ENCODE results near the gene YJEFN3.

DNA sequence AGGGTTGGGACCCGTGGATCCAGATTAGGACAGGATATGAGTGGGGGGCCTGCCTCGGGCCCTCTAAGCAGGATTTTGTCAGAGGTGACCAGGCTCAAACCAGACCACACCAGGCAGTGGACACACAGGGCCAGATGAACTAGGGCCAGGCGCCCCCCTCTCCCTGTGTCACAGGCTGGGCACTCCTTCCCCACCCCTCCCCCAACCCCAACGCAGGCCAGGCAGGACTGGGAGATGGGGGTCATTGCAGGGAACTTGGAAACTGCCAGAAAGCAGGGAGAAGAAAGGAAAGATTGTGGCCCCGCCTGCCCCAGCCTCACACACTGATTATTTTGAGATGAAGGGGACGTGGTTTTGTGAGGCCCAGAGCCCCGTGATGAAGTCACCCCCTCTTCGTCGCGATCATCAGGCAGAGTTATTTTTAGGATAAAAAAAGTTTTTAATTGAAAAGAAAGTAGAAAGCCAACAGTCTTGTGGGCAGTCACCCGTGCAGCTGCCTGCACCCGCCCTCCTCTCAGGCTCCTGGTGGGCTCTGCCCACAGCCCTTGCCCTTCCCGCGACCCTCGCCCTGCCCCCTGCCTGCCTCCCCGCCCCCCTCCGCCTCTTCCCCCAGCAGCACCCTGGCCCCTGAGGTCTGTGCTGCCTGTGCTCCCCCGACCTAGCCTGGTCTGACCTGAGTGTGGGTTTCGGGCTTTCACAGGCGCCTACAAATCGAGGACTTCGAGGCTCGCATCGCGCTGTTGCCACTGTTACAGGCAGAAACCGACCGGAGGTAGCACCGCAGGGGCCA, 1.9 kb upstream of the YJEFN3 start:
- TF ChIP-seq, protein P1, sequence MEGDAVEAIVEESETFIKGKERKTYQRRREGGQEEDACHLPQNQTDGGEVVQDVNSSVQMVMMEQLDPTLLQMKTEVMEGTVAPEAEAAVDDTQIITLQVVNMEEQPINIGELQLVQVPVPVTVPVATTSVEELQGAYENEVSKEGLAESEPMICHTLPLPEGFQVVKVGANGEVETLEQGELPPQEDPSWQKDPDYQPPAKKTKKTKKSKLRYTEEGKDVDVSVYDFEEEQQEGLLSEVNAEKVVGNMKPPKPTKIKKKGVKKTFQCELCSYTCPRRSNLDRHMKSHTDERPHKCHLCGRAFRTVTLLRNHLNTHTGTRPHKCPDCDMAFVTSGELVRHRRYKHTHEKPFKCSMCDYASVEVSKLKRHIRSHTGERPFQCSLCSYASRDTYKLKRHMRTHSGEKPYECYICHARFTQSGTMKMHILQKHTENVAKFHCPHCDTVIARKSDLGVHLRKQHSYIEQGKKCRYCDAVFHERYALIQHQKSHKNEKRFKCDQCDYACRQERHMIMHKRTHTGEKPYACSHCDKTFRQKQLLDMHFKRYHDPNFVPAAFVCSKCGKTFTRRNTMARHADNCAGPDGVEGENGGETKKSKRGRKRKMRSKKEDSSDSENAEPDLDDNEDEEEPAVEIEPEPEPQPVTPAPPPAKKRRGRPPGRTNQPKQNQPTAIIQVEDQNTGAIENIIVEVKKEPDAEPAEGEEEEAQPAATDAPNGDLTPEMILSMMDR (IDR thresholded peaks at IDR 0.05; ENCODE audit: low read length): no peak
- TF ChIP-seq EZH2 (IDR thresholded peaks at IDR 0.05; ENCODE audit: borderline replicate concordance, low read length): no peak

Data from OCI-LY1 (cell line).